Measurements from ENCODE around the gene WDR82. TPM values are rescaled to one million over a fixed set of nuclear protein-coding genes. Genes with fewer than 3 reads are reported as not detected.

Gene WDR82
- total and polyA plus RNA-seq, 10 of the 15 experiments (the other 5 are each of a cell fraction or from before 2014, with no cell fraction given), result 10.1 to 82.4 (median 48.7) TPM

- CTCF ChIA-PET, result interaction anchor here (1.5 to 8.2 kb wide), 2 partner anchors 23 to 85 kb away, joined by 4 to 60 read pairs; no protein-coding TSS in a partner anchor
- peak within 1 kb of the TSS; percentile 55 for H3K4me2 ChIP-seq (ENCODE audit: control insufficient read depth, insufficient read depth)
These were observed 37.7 kb upstream of the WDR82 start, which contains the start of gene DNAH1 for GRCh38 chr3:52315977-52316764. Gene DNAH1 (plus strand): TSS chr3:52316319. CDS start chr3:52322443, 6,124 bp downstream.

GRCh38 chr3:52315006-52315405, 36.6 kb upstream of the WDR82 start:
- no peaks in the 10 kb centered on the region for H3K79me2 ChIP-seq (ENCODE audit: control insufficient read depth, insufficient read depth, low read length)
- H3K4me1 ChIP-seq (ENCODE audit: control insufficient read depth, insufficient read depth, low read length), result peaks cover 55% of the 10 kb centered on the region
- no TSS peak for BruUV-seq (replicated peaks)
- 0 out of 2 replicates have a peak, but pooled peaks have one; percentile 5 for TF ChIP-seq YY1 (IDR thresholded peaks at IDR 0.05; ENCODE audit: low read depth, low read length)
- no peak for TF ChIP-seq GABPA (IDR thresholded peaks at IDR 0.05; ENCODE audit: low read depth)
- SMC1A ChIA-PET (ENCODE audit: uncharacterized antibody, unreplicated experiment), result interaction anchor here (1.4 to 2.1 kb wide), 3 partner anchors 13 to 26 kb away, joined by 3 to 12 read pairs (median 5); no protein-coding TSS in a partner anchor
- H3K27ac ChIP-seq (ENCODE audit: control insufficient read depth, insufficient read depth), result no peak overlapping the region; the same call in 1 of the 2 replicates
- H3K27me3 ChIP-seq (replicated peaks in 1 of 2; ENCODE audit: control insufficient read depth in 2 of 2, insufficient read depth in 2 of 2, low read length in 1 of 2), result no peaks in the 10 kb centered on the region
- FAIRE-seq (no peak), DNase-seq (ENCODE audit: low read depth, low spot score) (no peak), ATAC-seq (no peak)
- no peaks in the 10 kb centered on the region for H3K9me3 ChIP-seq (replicated peaks; ENCODE audit: control insufficient read depth, insufficient read depth, low read length)
- no peaks in the 10 kb centered on the region; a peak in 1 of 4 replicates for H3K36me3 ChIP-seq (ENCODE audit: control insufficient read depth in 2 of 2, insufficient read depth in 2 of 2, low read length in 1 of 2)
- in situ Hi-C loops (cut with MboI), result no loop called here
- no peaks in the 10 kb centered on the region for H4K20me1 ChIP-seq (ENCODE audit: control insufficient read depth, insufficient read depth)
- POLR2A ChIA-PET, result interaction anchor here (0.6 to 5.7 kb wide), 4 partner anchors 14 to 94 kb away, joined by 3 to 29 read pairs (median 4); no protein-coding TSS in a partner anchor
- intact Hi-C loops (cut with micrococcal nuclease; ENCODE audit: unreplicated experiment), result no loop called here
- RAD21 ChIA-PET (ENCODE audit: unreplicated experiment), result interaction anchor here (1.0 kb wide), 1 partner anchor 15 kb away, joined by 4 read pairs; no protein-coding TSS in a partner anchor
- CTCF ChIA-PET, result interaction anchor here (2.3 to 8.2 kb wide), 2 partner anchors 24 to 84 kb away, joined by 5 to 60 read pairs; no protein-coding TSS in a partner anchor
- no peak overlapping the region for H2AFZ ChIP-seq (ENCODE audit: control insufficient read depth, low read depth, low read length)
- H3K4me3 ChIP-seq, result no peak overlapping the region
- no peak overlapping the region for H3K9ac ChIP-seq (ENCODE audit: control insufficient read depth, insufficient read depth, low read length)
- 89% methylated on average over 5 of the region's 6 CpGs for WGBS (ENCODE audit: insufficient coverage, insufficient replicate concordance, low lambda C conversion rate, missing lambda C conversion rate)
- no peak overlapping the region for H3K4me2 ChIP-seq (ENCODE audit: control insufficient read depth, insufficient read depth)

More at GRCh38 chr3:52315977-52316764, 37.7 kb upstream of the WDR82 start, which contains the start of gene DNAH1:
- Histone ChIP-seq H3K4me3 (no peak within 1 kb of the TSS), H3K36me3 (ENCODE audit: control insufficient read depth in 2 of 2, insufficient read depth in 2 of 2, low read length in 1 of 2) (no peaks in the 10 kb centered on the region; a peak in 1 of 4 replicates), H3K9me3 (replicated peaks; ENCODE audit: control insufficient read depth, insufficient read depth, low read length) (no peaks in the 10 kb centered on the region), H3K9ac (ENCODE audit: control insufficient read depth, insufficient read depth, low read length) (no peak within 1 kb of the TSS), H3K27me3 (replicated peaks in 1 of 2; ENCODE audit: control insufficient read depth in 2 of 2, insufficient read depth in 2 of 2, low read length in 1 of 2) (no peaks in the 10 kb centered on the region), H3K4me1 (ENCODE audit: control insufficient read depth, insufficient read depth, low read length) (peaks cover 46% of the 10 kb centered on the region), H3K27ac (ENCODE audit: control insufficient read depth, insufficient read depth) (peak within 1 kb of the TSS; percentile 20; the same call in 1 of the 2 replicates), H3K79me2 (ENCODE audit: control insufficient read depth, insufficient read depth, low read length) (no peaks in the 10 kb centered on the region), H2AFZ (ENCODE audit: control insufficient read depth, low read depth, low read length) (no peak within 1 kb of the TSS), H4K20me1 (ENCODE audit: control insufficient read depth, insufficient read depth) (no peaks in the 10 kb centered on the region)
- SMC1A ChIA-PET (ENCODE audit: uncharacterized antibody, unreplicated experiment), result interaction anchor here (1.0 to 2.1 kb wide), 4 partner anchors 12 to 23 kb away, joined by 3 to 12 read pairs (median 4); no protein-coding TSS in a partner anchor
- POLR2A ChIA-PET, result interaction anchor here (0.6 to 5.7 kb wide), 2 partner anchors 16 to 577 kb away, joined by 3 to 29 read pairs; no protein-coding TSS in a partner anchor
- no TSS peak for BruUV-seq (replicated peaks)
- 100% methylated on average over 3 of the region's 3 CpGs for WGBS (ENCODE audit: insufficient coverage, insufficient replicate concordance, low lambda C conversion rate, missing lambda C conversion rate)
- TF ChIP-seq BMI1 (IDR thresholded peaks at IDR 0.05; ENCODE audit: borderline replicate concordance), result peak; percentile 71
- TF ChIP-seq DPF2 (IDR thresholded peaks at IDR 0.05), result no peak
- TF ChIP-seq MTA3 (IDR thresholded peaks at IDR 0.05; ENCODE audit: borderline replicate concordance, low read length), result no peak
- TF ChIP-seq PML (IDR thresholded peaks at IDR 0.05; ENCODE audit: low read length), result no peak
- FAIRE-seq (no peak), ATAC-seq (no peak), DNase-seq (ENCODE audit: low read depth, low spot score) (no peak)
- in situ Hi-C loops (cut with MboI) (no loop called here), intact Hi-C loops (cut with micrococcal nuclease; ENCODE audit: unreplicated experiment) (no loop called here)
- RAD21 ChIA-PET (ENCODE audit: unreplicated experiment), result no interaction called here
